A673 (cell line): ENCODE measurements around the gene BMPR1A. TPM values are rescaled to one million over a fixed set of nuclear protein-coding genes. Genes with fewer than 3 reads are reported as not detected.
A peak's percentile ranks its signal among the peaks of the same experiment; 100 is the strongest.

ENCODE experiments used
- BruUV-seq: library from RNA; stranded (reverse); fragments of 400-500 nt; replicated peaks from 2 replicates; lab custom pipeline; 2021; lab: Mats Ljungman, UMichigan
- CTCF ChIA-PET: fragments of 300-600 bp; sonication (Branson Sonifier 250); formaldehyde crosslinking; loops from one replicate; lab custom pipeline; 2022; ENCODE audit warnings: antibody characterized with exemption; lab: Charles Lee
- POLR2A ChIA-PET: fragments of 300-600 bp; sonication (Branson Sonifier 250); formaldehyde crosslinking; loops from one replicate; lab custom pipeline; 2022; ENCODE audit warnings: antibody characterized with exemption; ENCODE audit not compliant: low non-redundant PET; lab: Charles Lee
- DNase-seq: peaks from one replicate; pipeline ENCODE4 v3.0.0-alpha.2; 2015; ENCODE audit warnings: low spot score
- H3K27ac ChIP-seq: fragments of 200-600 bp; sonication (generic); 2 replicates; pipeline ENCODE4 v1.5.1; 2016; ENCODE audit warnings: mixed run types, low read depth, mild to moderate bottlenecking, mixed read lengths, antibody characterized with exemption, low read length; ENCODE audit not compliant: poor library complexity, severe bottlenecking
- H3K27me3 ChIP-seq: fragments of 200-600 bp; sonication (generic); replicated peaks from 2 replicates; pipeline ENCODE4 v1.6.1; 2017; ENCODE audit warnings: mixed run types, low read depth, mild to moderate bottlenecking, mixed read lengths, antibody characterized with exemption, low read length; ENCODE audit not compliant: insufficient read depth, poor library complexity
- H3K36me3 ChIP-seq: fragments of 200-600 bp; sonication (generic); 2 replicates; pipeline ENCODE4 v1.6.1; 2016; ENCODE audit warnings: mixed run types, mild to moderate bottlenecking, mixed read lengths, antibody characterized with exemption, low read length; ENCODE audit not compliant: insufficient read depth, poor library complexity, severe bottlenecking
- H3K4me1 ChIP-seq: fragments of 200-600 bp; sonication (generic); 2 replicates; pipeline ENCODE4 v1.6.1; 2017; ENCODE audit warnings: mixed run types, mild to moderate bottlenecking, mixed read lengths, antibody characterized with exemption, low read length; ENCODE audit not compliant: insufficient read depth, poor library complexity, severe bottlenecking
- H3K4me3 ChIP-seq: fragments of 200-600 bp; sonication (generic); 2 replicates; pipeline ENCODE4 v1.5.1; 2016; ENCODE audit warnings: low read depth, mixed run types, mild to moderate bottlenecking, mixed read lengths, low read length; ENCODE audit not compliant: poor library complexity, severe bottlenecking
- H3K9me3 ChIP-seq: fragments of 200-600 bp; sonication (generic); 2 replicates; pipeline ENCODE4 v1.6.1; 2016; ENCODE audit warnings: mixed run types, low read depth, mild to moderate bottlenecking, mixed read lengths, antibody characterized with exemption, low read length; ENCODE audit not compliant: poor library complexity, severe bottlenecking
- EZH2 ChIP-seq: fragments of 200-600 bp; sonication (generic); IDR thresholded peaks from 2 replicates; pipeline ENCODE4 v1.6.1; 2017; ENCODE audit warnings: borderline replicate concordance, low read depth, mild to moderate bottlenecking, mixed read lengths, antibody characterized with exemption, low read length; ENCODE audit not compliant: poor library complexity, severe bottlenecking
- intact Hi-C: fragments of 100-400 bp; cut with micrococcal nuclease; formaldehyde crosslinking; loops from one replicate; pipeline ENCODE4 v1.10.0; 2022; ENCODE audit not compliant: unreplicated experiment
- total RNA-seq: library from RNA; stranded (reverse); gene quantifications from 2 replicates; pipeline ENCODE4 v1.2.3, GENCODE V29; 2021
- TF ChIP-seq, protein P1 (sequence below): fragments of 300-800, 200-600 bp; sonication (generic); conservative IDR thresholded peaks from 2 replicates; pipeline ENCODE4 v1.5.1; 2017; ENCODE audit warnings: low read depth, mild to moderate bottlenecking, antibody characterized with exemption, low read length, moderate library complexity, mixed read lengths

BMPR1A gene
- total RNA-seq, 1 experiment from 2014 or later = 136 TPM

DNA sequence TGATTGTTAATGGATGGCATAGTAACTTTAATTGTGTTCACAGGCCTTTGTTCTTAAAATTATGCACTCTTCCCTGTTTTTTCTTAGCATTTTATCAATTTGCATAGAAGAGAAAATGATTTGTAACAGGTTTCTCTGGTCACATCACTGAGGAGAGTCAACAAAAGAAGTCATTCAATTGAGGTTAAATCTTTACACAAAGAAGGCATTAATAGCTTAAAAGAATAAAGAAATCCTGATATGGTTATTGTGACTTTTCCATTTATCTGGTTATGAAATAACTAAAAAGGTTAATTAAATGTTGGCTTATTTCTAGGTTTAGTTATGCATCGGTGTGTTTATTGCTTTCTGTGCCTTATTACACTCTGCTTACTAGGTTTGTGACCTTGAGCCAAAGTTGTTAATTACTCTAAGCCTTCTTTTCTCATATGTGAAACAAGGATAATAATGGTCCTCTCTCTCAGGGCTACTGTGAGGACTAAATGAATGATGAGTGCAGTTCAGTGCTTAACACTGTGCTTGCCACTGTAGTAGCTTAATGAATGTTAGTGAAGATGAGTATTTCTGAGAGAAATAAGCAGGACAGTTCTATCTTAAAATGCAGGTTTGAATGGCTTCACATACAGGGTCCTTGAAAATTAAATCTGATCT, 12.1 kb downstream of the BMPR1A start:
- BruUV-seq = TSS peak; percentile 0
- intact Hi-C loops = no loop called here
- no peaks in the 10 kb centered on the region for H3K36me3 ChIP-seq
- no peak for TF ChIP-seq EZH2
- TF ChIP-seq, protein P1, sequence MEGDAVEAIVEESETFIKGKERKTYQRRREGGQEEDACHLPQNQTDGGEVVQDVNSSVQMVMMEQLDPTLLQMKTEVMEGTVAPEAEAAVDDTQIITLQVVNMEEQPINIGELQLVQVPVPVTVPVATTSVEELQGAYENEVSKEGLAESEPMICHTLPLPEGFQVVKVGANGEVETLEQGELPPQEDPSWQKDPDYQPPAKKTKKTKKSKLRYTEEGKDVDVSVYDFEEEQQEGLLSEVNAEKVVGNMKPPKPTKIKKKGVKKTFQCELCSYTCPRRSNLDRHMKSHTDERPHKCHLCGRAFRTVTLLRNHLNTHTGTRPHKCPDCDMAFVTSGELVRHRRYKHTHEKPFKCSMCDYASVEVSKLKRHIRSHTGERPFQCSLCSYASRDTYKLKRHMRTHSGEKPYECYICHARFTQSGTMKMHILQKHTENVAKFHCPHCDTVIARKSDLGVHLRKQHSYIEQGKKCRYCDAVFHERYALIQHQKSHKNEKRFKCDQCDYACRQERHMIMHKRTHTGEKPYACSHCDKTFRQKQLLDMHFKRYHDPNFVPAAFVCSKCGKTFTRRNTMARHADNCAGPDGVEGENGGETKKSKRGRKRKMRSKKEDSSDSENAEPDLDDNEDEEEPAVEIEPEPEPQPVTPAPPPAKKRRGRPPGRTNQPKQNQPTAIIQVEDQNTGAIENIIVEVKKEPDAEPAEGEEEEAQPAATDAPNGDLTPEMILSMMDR = no peak
- ChIA-PET CTCF (no interaction called here), POLR2A (no interaction called here)
- H3K4me1 ChIP-seq = peaks cover 63% of the 10 kb centered on the region
- H3K27me3 ChIP-seq = no peaks in the 10 kb centered on the region
- no peak for DNase-seq
- no peak overlapping the region for H3K27ac ChIP-seq
- no peaks in the 10 kb centered on the region for H3K9me3 ChIP-seq
- H3K4me3 ChIP-seq = no peak overlapping the region

DNA sequence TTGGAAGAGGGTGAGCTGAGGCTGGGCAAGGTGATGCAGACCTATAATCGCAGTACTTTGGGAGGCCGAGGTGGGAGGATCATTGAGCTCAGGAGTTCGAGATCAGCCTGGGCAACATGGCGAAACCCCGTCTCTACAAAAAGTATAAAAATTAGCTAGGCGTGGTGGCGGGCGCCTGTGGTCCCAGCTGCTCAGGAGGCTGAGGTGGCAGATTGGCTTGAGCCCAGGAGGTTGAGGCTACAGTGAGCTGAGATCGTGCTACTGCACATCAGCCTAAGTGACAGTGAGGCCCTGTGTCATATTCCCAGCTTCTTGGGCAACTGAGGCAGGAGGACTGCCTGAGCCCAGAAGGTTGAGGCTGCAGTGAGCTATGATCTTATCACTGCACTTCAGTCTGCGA, 13.6 kb downstream of the BMPR1A start:
- Histone ChIP-seq H3K27ac (no peak overlapping the region), H3K4me3 (no peak overlapping the region), H3K36me3 (no peaks in the 10 kb centered on the region), H3K4me1 (peaks cover 71% of the 10 kb centered on the region), H3K27me3 (no peaks in the 10 kb centered on the region), H3K9me3 (no peaks in the 10 kb centered on the region)
- BruUV-seq = no TSS peak
- intact Hi-C loops = no loop called here
- DNase-seq = no peak
- no peak for TF ChIP-seq EZH2
- TF ChIP-seq, protein P1 = no peak
- POLR2A ChIA-PET = interaction anchor here (0.5 kb wide), 1 partner anchor 27 kb away, joined by 4 read pairs; no protein-coding TSS in a partner anchor
- CTCF ChIA-PET = no interaction called here

DNA sequence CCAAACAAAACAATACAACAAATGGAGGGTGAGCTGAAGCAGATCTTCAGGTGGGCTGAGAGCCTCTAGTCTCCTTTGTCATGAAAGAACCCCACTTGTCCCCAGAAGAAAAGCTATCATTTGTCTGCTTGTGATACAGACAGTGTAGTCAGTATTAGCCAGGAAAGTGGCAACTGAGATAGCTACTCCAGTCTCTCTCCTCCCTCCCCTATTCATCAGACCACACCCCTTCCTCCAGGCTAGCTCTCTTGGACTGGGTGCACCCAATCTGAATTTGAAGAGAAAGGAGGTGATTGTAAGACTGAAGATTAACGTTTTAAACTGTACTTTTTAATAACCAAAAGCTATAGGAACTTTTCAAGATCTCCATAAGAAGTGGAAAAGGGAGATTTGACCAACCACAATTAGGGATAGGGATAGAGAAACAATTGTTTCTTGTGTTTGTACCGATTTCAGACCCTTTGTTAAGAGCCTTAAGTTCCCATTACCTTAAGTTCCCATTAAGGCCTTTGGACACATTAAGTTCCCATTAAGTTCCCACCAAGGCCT, 14.1 kb downstream of the BMPR1A start:
- BruUV-seq = no TSS peak
- H3K4me3 ChIP-seq = no peak overlapping the region
- peaks cover 75% of the 10 kb centered on the region for H3K4me1 ChIP-seq
- H3K36me3 ChIP-seq = no peaks in the 10 kb centered on the region
- intact Hi-C loops = no loop called here
- no peak overlapping the region for H3K27ac ChIP-seq
- peak; percentile 59 for DNase-seq
- ChIA-PET CTCF (no interaction called here), POLR2A (no interaction called here)
- H3K9me3 ChIP-seq = no peaks in the 10 kb centered on the region
- TF ChIP-seq EZH2 = no peak
- TF ChIP-seq, protein P1 = no peak
- H3K27me3 ChIP-seq = no peaks in the 10 kb centered on the region
